OCI-LY1 (cell line): ENCODE data around the gene UPF2.

ENCODE experiments used
- EZH2 ChIP-seq: fragments of 200-600 bp; sonication (generic), shearing (Covaris generic); IDR thresholded peaks from 2 replicates; pipeline ENCODE4 v1.8.0; 2017; ENCODE audit warnings: borderline replicate concordance, mixed run types, mild to moderate bottlenecking, antibody characterized with exemption, low read length, moderate library complexity, mixed read lengths
- TF ChIP-seq, protein P1 (sequence below): fragments of 200-600 bp; sonication (generic), shearing (Covaris generic); IDR thresholded peaks from 2 replicates; pipeline ENCODE4 v1.5.1; 2017; ENCODE audit warnings: mild to moderate bottlenecking, antibody characterized with exemption, low read length, moderate library complexity, mixed read lengths

DNA sequence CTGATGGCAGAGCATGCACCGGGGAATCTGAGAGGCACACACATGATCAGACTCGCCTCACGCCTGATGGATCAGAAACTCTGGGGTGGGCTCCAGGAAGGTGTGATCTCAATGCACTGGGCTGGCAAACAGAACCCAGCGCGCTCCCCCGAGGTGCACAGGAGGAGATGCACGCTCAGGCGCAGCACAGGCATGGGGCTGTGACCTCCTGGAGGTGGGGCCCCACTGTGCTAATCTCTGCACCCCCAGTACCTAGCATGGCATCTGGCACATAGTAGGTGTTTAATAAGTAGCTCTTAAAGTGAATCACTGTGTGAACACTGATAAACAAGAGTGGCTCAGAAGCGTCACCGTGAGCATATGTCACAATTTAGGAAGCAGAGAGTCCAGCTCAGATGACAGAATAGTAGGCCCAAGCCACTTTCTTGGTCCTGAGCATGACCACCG, 161.6 kb downstream of the UPF2 start:
- TF ChIP-seq, protein P1, sequence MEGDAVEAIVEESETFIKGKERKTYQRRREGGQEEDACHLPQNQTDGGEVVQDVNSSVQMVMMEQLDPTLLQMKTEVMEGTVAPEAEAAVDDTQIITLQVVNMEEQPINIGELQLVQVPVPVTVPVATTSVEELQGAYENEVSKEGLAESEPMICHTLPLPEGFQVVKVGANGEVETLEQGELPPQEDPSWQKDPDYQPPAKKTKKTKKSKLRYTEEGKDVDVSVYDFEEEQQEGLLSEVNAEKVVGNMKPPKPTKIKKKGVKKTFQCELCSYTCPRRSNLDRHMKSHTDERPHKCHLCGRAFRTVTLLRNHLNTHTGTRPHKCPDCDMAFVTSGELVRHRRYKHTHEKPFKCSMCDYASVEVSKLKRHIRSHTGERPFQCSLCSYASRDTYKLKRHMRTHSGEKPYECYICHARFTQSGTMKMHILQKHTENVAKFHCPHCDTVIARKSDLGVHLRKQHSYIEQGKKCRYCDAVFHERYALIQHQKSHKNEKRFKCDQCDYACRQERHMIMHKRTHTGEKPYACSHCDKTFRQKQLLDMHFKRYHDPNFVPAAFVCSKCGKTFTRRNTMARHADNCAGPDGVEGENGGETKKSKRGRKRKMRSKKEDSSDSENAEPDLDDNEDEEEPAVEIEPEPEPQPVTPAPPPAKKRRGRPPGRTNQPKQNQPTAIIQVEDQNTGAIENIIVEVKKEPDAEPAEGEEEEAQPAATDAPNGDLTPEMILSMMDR, result no peak
- TF ChIP-seq EZH2, result no peak
